CD4-positive, CD25-positive, alpha-beta regulatory T cell (primary cell): ENCODE measurements around the gene DBNL. TPM values are rescaled to one million over a fixed set of nuclear protein-coding genes. Genes with fewer than 3 reads are reported as not detected.

Experiments
- ATAC-seq, 2 donors: fragments of 150-1000 bp; cut with Tn5 transposase; one replicate each; pipeline ENCODE4 v1.10.0; 2021; ENCODE audit warnings: low read depth in 2 of 2, moderate number of reproducible peaks in 2 of 2, moderate library complexity in 1 of 2
- DNase-seq, 3 donors: peaks; one replicate each; pipeline versions ENCODE4 v3.0.0 to v3.0.0-alpha.2; 2012 to 2022; ENCODE audit warnings: mixed read lengths in 1 of 3
- H3K27ac ChIP-seq: one replicate; pipeline ENCODE4 v1.7.0; 2013; ENCODE audit warnings: mild to moderate bottlenecking, low read length; ENCODE audit not compliant: insufficient read depth, poor library complexity, severe bottlenecking
- H3K27me3 ChIP-seq: one replicate; pipeline ENCODE4 v1.7.0; 2013; ENCODE audit warnings: low read length; ENCODE audit not compliant: control insufficient read depth, insufficient read depth
- H3K36me3 ChIP-seq: one replicate; pipeline ENCODE4 v1.7.0; 2013; ENCODE audit warnings: mild to moderate bottlenecking, low read length, moderate library complexity; ENCODE audit not compliant: control insufficient read depth, insufficient read depth
- H3K4me1 ChIP-seq: 2 replicates; pipeline ENCODE4 v1.7.0; 2013; ENCODE audit warnings: mild to moderate bottlenecking, low read length; ENCODE audit not compliant: insufficient read depth, control insufficient read depth, poor library complexity, severe bottlenecking
- H3K4me3 ChIP-seq: one replicate; pipeline ENCODE4 v1.7.0; 2013; ENCODE audit warnings: low read depth, mild to moderate bottlenecking, low read length, moderate library complexity
- H3K9me3 ChIP-seq, 2 experiments: 1 replicate in 1 of 2; 2 replicates in 1 of 2; pipeline ENCODE4 v1.7.0; 2013; ENCODE audit warnings: low read length in 2 of 2, mild to moderate bottlenecking in 1 of 2, moderate library complexity in 1 of 2; ENCODE audit not compliant: control insufficient read depth in 2 of 2
- H3K27ac Mint-ChIP-seq, 3 donors: one replicate each; pipeline ENCODE4 v1.8.0; 2020 to 2022; ENCODE audit warnings: mild to moderate bottlenecking in 3 of 3, mixed read lengths in 3 of 3, moderate library complexity in 2 of 3
- H3K27me3 Mint-ChIP-seq: one replicate; pipeline ENCODE4 v1.8.0; 2022; ENCODE audit warnings: mild to moderate bottlenecking, mixed read lengths
- H3K36me3 Mint-ChIP-seq: one replicate; pipeline ENCODE4 v1.8.0; 2020; ENCODE audit warnings: mixed read lengths
- H3K4me1 Mint-ChIP-seq, 4 donors: one replicate each; pipeline ENCODE4 v1.8.0; 2020 to 2022; ENCODE audit warnings: mixed read lengths in 4 of 4, mild to moderate bottlenecking in 1 of 4
- H3K4me3 Mint-ChIP-seq, 4 donors: one replicate each; pipeline ENCODE4 v1.8.0; 2020 to 2022; ENCODE audit warnings: mild to moderate bottlenecking in 4 of 4, mixed read lengths in 4 of 4, moderate library complexity in 3 of 4
- H3K9me3 Mint-ChIP-seq, 7 donors: one replicate each; pipeline ENCODE4 v1.8.0; 2020 to 2022; ENCODE audit warnings: mixed read lengths in 7 of 7, mild to moderate bottlenecking in 3 of 7, moderate library complexity in 2 of 7
- polyA plus RNA-seq, 4 donors: library from polyadenylated mRNA; unstranded; fragments of 300-500 nt; fragmentation: Illumina TruSeq; gene quantifications; one replicate each; pipeline ENCODE4 v1.2.3, GENCODE V29; 2021
- total RNA-seq: library from RNA; stranded (reverse); gene quantifications from one replicate; pipeline ENCODE4 v1.2.3, GENCODE V29; 2022

DBNL gene
- total and polyA plus RNA-seq, 5 donors from 2014 or later, result 104 to 206 (median 167) TPM

GRCh38 chr7:44065431-44066110, 21.1 kb downstream of the DBNL start, which contains the start of gene PGAM2:
Gene PGAM2, minus strand, starts transcription at chr7:44065567. Its CDS starts 38 bp downstream, at chr7:44065529.
- Mint-ChIP-seq H3K4me3 (peak within 1 kb of the TSS in 1 of 4 donors; percentile 15), H3K4me1 (peaks cover 0 to 27% (median 2%) of the 10 kb centered on the region in 4 donors)
- peak in 1 of 2 donors; percentile 5 for ATAC-seq

GRCh38 chr7:44066111-44066460, 21.6 kb downstream of the DBNL start:
- Histone ChIP-seq H3K4me1 (peaks cover 17% of the 10 kb centered on the region), H3K9me3 (no peaks in the 10 kb centered on the region), H3K27ac (no peak overlapping the region), H3K4me3 (no peak overlapping the region), H3K36me3 (peaks cover 5% of the 10 kb centered on the region), H3K27me3 (no peaks in the 10 kb centered on the region)
- peaks cover 0 to 2% (median 0%) of the 10 kb centered on the region in 7 donors for H3K9me3 Mint-ChIP-seq
- H3K4me3 Mint-ChIP-seq, result no peak overlapping the region
- peak overlapping the region in 1 of 3 donors; percentile 43 for H3K27ac Mint-ChIP-seq
- peaks cover 0 to 27% (median 2%) of the 10 kb centered on the region in 4 donors for H3K4me1 Mint-ChIP-seq
- no peaks in the 10 kb centered on the region for H3K27me3 Mint-ChIP-seq
- ATAC-seq (no peak), DNase-seq (no peak)
- no peaks in the 10 kb centered on the region for H3K36me3 Mint-ChIP-seq

More at GRCh38 chr7:44065431-44066110, 21.1 kb downstream of the DBNL start, which contains the start of gene PGAM2:
- peaks cover 10% of the 10 kb centered on the region for H3K36me3 ChIP-seq
- Mint-ChIP-seq H3K27me3 (no peaks in the 10 kb centered on the region), H3K36me3 (no peaks in the 10 kb centered on the region), H3K27ac (peak within 1 kb of the TSS in 1 of 3 donors; percentile 79), H3K9me3 (peaks cover 0 to 2% (median 0%) of the 10 kb centered on the region in 7 donors)
- H3K4me1 ChIP-seq, result peaks cover 17% of the 10 kb centered on the region
- H3K9me3 ChIP-seq, result no peaks in the 10 kb centered on the region
- no peak within 1 kb of the TSS for H3K27ac ChIP-seq
- DNase-seq, result peak in 1 of 3 donors; percentile 25
- no peaks in the 10 kb centered on the region for H3K27me3 ChIP-seq
- no peak within 1 kb of the TSS for H3K4me3 ChIP-seq

DNA sequence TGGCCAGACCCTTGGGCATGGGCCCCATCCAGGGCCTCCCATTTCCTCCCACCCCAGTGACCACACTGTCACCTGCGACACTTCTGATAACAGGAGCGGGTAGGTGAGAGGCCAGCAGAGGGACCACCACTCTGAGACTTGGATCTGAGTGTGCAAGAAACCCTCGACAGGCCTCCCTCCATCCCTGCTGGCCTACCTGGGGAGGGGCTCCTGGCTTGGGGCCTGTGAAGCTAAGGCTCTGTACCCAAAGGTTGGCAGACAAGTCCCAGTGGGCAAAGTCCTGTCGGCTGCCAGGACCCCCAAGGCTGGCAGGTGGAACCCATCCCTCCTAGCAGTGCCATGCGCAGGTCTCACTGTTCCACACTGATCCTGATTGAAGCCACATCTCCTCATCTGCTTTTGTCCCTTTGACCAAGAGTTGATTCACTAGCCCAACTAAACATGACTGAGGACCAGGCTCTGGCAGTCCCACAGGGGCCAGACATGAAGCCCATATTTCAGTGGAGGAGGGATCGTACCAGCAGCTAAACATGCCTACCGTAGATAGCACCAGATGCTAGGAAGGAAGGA, 22.1 kb downstream of the DBNL start:
- H3K36me3 Mint-ChIP-seq, result no peaks in the 10 kb centered on the region
- Histone ChIP-seq H3K27me3 (no peaks in the 10 kb centered on the region), H3K4me1 (peaks cover 17% of the 10 kb centered on the region), H3K4me3 (no peak overlapping the region), H3K9me3 (no peaks in the 10 kb centered on the region), H3K27ac (no peak overlapping the region), H3K36me3 (no peaks in the 10 kb centered on the region)
- H3K9me3 Mint-ChIP-seq, result peaks cover 0 to 2% (median 0%) of the 10 kb centered on the region in 7 donors
- H3K4me3 Mint-ChIP-seq, result no peak overlapping the region
- ATAC-seq, result no peak
- peaks cover 0 to 27% (median 2%) of the 10 kb centered on the region in 4 donors for H3K4me1 Mint-ChIP-seq
- no peaks in the 10 kb centered on the region for H3K27me3 Mint-ChIP-seq
- DNase-seq, result no peak
- H3K27ac Mint-ChIP-seq, result peak overlapping the region in 1 of 3 donors; percentile 38

- H3K36me3 Mint-ChIP-seq, result peaks cover 3% of the 10 kb centered on the region
- no peak for DNase-seq
- Histone ChIP-seq H3K27ac (no peak overlapping the region), H3K4me1 (peaks cover 17% of the 10 kb centered on the region), H3K36me3 (no peaks in the 10 kb centered on the region), H3K4me3 (no peak overlapping the region), H3K27me3 (no peaks in the 10 kb centered on the region), H3K9me3 (no peaks in the 10 kb centered on the region)
- peaks cover 0 to 34% (median 2%) of the 10 kb centered on the region in 4 donors for H3K4me1 Mint-ChIP-seq
- no peaks in the 10 kb centered on the region for H3K27me3 Mint-ChIP-seq
- ATAC-seq, result no peak
- peaks cover 0 to 2% (median 0%) of the 10 kb centered on the region in 7 donors for H3K9me3 Mint-ChIP-seq
- H3K4me3 Mint-ChIP-seq, result no peak overlapping the region
- peak overlapping the region in 1 of 3 donors; percentile 38 for H3K27ac Mint-ChIP-seq
Measured at GRCh38 chr7:44067064-44067951, 22.8 kb downstream of the DBNL start.

GRCh38 chr7:44068054-44068453, 23.6 kb downstream of the DBNL start:
- H3K36me3 Mint-ChIP-seq, result peaks cover 8% of the 10 kb centered on the region

GRCh38 chr7:44071726-44072363, 27.3 kb downstream of the DBNL start:
- Histone ChIP-seq H3K27ac (no peak overlapping the region), H3K27me3 (no peaks in the 10 kb centered on the region), H3K9me3 (no peaks in the 10 kb centered on the region), H3K4me1 (no peaks in the 10 kb centered on the region), H3K36me3 (peaks cover 34% of the 10 kb centered on the region), H3K4me3 (no peak overlapping the region)
- peaks cover 0 to 26% (median 7%) of the 10 kb centered on the region in 4 donors for H3K4me1 Mint-ChIP-seq
- DNase-seq (no peak), ATAC-seq (no peak)
- H3K4me3 Mint-ChIP-seq, result no peak overlapping the region
- H3K36me3 Mint-ChIP-seq, result peaks cover 8% of the 10 kb centered on the region
- no peaks in the 10 kb centered on the region for H3K27me3 Mint-ChIP-seq
- H3K9me3 Mint-ChIP-seq, result no peaks in the 10 kb centered on the region
- peak overlapping the region; percentile 38 to 90 (median 78) for H3K27ac Mint-ChIP-seq

More at GRCh38 chr7:44068054-44068453, 23.6 kb downstream of the DBNL start:
- H3K27ac ChIP-seq, result no peak overlapping the region
- no peaks in the 10 kb centered on the region for H3K9me3 ChIP-seq
- Mint-ChIP-seq H3K9me3 (peaks cover 0 to 2% (median 0%) of the 10 kb centered on the region in 7 donors), H3K27me3 (no peaks in the 10 kb centered on the region), H3K27ac (peak overlapping the region in 1 of 3 donors; percentile 79), H3K4me3 (no peak overlapping the region), H3K4me1 (peaks cover 0 to 39% (median 5%) of the 10 kb centered on the region in 4 donors)
- ATAC-seq, result no peak
- no peaks in the 10 kb centered on the region for H3K27me3 ChIP-seq
- peaks cover 17% of the 10 kb centered on the region for H3K4me1 ChIP-seq
- H3K36me3 ChIP-seq, result peaks cover 4% of the 10 kb centered on the region
- DNase-seq, result no peak
- H3K4me3 ChIP-seq, result no peak overlapping the region
